GM20000 (cell line): ENCODE measurements around the gene NR6A1.

ENCODE experiments used
- DNase-seq: peaks from one replicate; pipeline ENCODE4 v3.0.0; 2012; ENCODE audit warnings: low spot score
- TF ChIP-seq, protein P1 (sequence below): IDR thresholded peaks from 2 replicates; pipeline ENCODE4 v1.5.1; 2012; ENCODE audit warnings: mild to moderate bottlenecking, control low read depth; ENCODE audit errors: extremely low read depth, missing control alignments

The NR6A1 gene

DNA sequence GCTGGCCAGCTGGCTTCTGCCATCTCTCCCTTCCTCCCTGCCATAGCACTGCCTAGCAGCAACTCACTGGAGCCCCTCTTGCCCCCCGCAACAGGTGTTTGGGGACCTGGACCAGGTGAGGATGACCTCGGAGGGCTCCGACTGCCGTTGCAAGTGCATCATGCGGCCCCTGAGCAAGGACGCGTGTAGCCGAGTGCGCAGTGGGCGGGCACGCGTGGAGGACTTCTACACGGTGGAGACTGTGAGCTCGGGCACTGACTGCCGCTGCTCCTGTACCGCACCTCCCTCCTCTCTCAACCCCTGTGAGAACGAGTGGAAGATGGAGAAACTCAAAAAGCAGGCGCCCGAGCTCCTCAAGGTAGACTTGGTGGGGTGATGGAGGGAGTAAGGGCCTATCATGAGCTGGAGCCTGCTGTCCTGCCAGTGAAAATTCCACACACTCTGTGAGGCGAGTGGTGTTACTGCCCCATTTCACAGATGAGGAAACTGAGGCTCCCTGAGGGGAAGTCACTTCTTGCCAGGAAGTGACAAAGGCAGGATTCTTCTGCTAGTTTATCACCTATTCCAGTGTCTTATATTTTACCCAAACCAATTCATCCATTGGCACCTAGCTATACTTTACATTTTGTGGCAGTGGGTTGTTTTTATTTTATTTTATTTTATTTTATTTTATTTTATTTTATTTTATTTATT lies 15.9 kb upstream of the NR6A1 start:
- DNase-seq: no peak
- TF ChIP-seq, protein P1, sequence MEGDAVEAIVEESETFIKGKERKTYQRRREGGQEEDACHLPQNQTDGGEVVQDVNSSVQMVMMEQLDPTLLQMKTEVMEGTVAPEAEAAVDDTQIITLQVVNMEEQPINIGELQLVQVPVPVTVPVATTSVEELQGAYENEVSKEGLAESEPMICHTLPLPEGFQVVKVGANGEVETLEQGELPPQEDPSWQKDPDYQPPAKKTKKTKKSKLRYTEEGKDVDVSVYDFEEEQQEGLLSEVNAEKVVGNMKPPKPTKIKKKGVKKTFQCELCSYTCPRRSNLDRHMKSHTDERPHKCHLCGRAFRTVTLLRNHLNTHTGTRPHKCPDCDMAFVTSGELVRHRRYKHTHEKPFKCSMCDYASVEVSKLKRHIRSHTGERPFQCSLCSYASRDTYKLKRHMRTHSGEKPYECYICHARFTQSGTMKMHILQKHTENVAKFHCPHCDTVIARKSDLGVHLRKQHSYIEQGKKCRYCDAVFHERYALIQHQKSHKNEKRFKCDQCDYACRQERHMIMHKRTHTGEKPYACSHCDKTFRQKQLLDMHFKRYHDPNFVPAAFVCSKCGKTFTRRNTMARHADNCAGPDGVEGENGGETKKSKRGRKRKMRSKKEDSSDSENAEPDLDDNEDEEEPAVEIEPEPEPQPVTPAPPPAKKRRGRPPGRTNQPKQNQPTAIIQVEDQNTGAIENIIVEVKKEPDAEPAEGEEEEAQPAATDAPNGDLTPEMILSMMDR: no peak

DNA sequence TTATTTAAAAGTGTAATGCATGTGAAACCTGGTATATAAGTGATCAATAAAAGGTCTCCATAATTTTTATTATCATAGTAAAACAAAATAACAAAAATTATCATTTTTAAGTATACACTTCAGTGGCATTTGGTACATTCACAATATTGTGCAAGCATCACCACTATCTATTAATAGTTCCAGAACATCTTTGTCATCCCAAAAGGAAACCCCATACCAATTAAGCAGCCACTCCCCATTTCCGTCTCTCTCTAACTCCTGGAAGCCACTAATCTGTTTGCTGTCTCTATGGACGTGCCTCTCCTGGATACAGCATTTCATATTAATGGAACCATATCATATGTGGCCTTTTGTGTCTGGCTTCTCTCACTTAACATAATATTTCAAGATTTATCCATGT lies 13.4 kb upstream of the NR6A1 start:
- no peak for DNase-seq
- TF ChIP-seq, protein P1: no peak

DNA sequence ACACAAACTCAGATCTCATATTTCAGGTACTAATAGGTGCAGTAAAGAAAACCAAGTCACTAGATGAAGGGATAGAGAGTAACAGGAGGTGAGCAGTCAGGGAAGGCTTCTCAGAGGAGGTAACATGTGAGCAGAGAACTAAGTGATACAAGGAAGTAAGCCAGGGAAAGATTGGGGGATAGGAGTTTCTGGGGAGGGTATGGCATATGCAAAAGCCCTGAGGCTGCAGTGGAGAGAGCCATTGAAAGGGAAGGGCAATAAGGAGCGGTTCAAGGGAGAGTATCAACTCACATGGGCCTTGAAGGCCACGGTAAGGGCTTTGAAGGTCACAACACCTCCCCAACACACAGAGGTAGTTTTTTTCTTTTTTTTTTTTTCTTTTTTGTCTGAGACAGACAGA lies 12.7 kb upstream of the NR6A1 start:
- DNase-seq: peak; percentile 3
- TF ChIP-seq, protein P1: no peak

DNA sequence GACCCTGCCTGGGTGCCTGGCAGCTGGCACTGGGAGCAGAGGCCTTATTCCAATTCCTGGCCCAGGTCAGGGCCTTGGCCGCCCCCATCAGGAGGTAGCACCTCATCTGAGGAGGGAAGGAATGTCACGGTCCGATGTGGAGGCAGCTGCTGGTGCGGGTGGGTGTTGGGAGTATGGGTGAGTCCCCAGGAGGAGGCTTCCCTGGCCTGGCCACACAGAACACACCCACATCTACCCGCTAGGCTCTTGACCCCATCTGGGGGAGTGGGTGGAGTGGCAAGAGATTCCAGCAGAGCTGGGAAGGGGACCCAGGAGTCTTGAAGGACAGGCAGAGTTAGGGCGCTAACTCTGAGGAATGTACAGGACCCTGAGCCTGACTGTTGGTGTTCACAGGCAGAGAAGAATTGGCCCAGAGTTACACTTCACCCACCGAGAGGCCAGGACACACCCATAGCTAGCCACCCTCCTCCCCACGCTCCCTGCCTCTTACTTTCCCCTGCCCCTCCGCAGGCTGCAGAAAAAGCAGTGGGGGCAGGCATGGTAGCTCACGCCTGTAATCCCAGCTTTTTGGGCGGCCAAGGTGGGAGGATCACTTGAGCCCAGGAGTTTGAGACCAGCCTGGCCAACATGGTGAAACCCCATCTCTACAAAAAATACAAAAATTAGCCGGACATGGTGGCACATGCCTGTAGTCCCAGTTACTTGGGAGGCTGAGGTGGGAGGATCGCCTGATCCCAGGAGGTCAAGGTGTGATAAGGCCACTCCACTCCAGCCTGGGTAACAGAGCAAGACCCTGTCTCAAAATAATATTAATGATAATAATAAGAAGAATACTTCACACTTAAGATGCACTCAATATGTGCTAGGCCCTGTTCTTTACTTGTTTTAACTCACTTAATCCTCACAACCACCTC lies 11.8 kb upstream of the NR6A1 start:
- TF ChIP-seq, protein P1: no peak

DNA sequence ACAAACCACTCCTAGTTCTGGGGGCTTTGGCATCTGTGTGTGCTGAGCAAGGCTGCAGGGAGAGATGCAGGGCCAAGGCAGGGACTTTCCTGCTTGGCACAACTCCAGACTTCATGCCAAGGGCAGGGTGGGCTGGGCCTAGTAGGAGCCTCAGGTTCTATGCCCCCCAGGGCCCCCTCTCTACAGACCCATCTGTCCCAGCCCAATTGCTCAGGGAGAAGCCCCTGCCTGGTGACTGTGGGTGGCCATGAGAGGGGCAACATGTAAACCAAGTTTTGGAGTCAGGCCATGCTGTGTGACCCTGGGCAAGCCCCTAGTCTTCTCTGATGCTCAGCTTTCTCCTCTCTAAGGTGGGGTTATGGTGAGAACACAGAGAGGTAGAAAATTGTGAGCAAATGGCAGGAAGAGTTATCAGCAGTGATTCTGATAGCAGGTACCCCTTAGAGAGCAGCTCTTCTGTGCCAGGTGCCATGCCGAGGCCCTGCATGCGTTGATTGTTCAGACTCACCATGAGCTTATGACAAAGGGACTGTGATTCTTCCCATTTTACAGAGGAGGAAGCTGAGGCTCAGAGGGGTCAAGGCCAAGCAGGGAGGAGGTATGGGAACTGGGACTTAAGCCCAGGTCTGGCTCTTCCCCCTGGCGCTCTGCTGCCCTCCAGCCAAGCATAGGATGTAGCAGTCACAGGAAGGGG lies 11.0 kb upstream of the NR6A1 start:
- DNase-seq: peak; percentile 7
- TF ChIP-seq, protein P1: no peak

More for the DNA sequence above, 11.8 kb upstream of the NR6A1 start:
- peak; percentile 6 for DNase-seq

DNA sequence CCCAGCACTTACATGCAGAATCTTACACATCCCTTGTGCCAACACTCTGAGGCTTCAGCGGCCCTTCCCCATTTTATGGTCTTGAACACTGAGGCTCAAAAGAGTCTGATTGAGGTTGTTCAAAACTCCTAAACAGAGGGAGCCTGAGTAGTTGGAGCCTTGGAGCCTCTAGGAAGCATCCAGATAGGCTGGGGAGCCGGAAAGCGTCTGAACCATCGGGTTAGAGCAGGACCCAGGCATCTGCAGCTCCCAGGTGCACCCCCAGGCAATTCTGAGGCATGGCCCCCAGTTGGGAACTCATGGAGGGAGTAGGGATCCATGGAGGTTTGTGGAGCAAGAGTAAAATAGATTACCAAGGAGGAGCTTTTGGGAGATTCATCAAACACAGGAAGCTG lies 9.6 kb upstream of the NR6A1 start:
- peak; percentile 5 for DNase-seq
- TF ChIP-seq, protein P1: no peak
